ENCODE data around the gene KRTAP10-8. TPM values are rescaled to one million over a fixed set of nuclear protein-coding genes. Genes with fewer than 3 reads are reported as not detected.

Gene KRTAP10-8
- total and polyA plus RNA-seq, 2 experiments from 2014 or later = not detected

DNA sequence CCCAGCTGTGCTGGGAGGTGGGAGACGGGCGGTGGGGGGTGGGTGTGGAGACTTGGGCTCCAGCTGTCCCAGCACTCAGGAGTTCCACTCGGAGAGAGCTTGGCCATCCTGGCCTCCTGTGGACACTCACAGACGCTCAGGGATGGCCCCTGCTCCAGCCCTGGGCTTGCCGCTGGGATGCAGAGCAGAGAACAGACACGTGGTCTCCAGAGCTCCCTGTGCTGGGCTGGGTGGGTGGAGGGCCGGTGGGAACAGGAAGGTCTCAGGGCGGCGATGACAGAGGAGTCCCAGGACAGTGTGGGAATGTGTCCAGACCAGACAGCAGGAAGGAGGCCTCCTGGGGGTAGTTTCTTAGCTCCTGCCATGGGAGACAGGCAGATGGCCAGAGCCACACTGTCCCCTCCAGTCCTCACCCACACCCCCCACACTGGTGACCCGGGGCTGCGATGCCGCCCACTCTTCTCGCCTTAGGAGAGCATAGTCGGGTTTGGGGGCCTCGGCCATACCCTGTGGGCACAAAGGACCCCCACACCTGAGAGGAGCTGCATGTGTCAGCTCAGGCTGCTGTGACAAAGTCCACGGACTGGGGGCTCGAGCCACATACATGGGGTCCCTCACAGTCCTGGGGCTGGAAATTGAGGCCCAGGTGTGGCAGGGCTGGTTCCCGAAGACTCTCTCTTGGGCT lies 17.0 kb downstream of the KRTAP10-8 start:
- ATAC-seq (peak; percentile 22; the same call in 2 of the 3 replicates), DNase-seq (ENCODE audit: low spot score) (no peak)
- Mint-ChIP-seq H3K4me1 (no peaks in the 10 kb centered on the region), H3K9me3 (peaks cover 33% of the 10 kb centered on the region), H3K27me3 (ENCODE audit: insufficient read depth, low read depth, poor library complexity) (peaks cover 7% of the 10 kb centered on the region), H3K36me3 (ENCODE audit: low read depth) (peaks cover 15% of the 10 kb centered on the region), H3K27ac (no peak overlapping the region), H3K4me3 (no peak overlapping the region)
- Histone ChIP-seq H3F3A (replicated peaks; ENCODE audit: low read depth) (no peaks in the 10 kb centered on the region), H3K27me3 (ENCODE audit: insufficient read depth) (no peaks in the 10 kb centered on the region), H4K20me1 (replicated peaks; ENCODE audit: insufficient read depth) (no peaks in the 10 kb centered on the region), H3K36me3 (ENCODE audit: insufficient read depth) (0 out of 2 replicates have a peak, but pooled peaks cover 6% of the 10 kb centered on the region), H3K27ac (ENCODE audit: low read depth) (no peak overlapping the region), H3K9me2 (ENCODE audit: insufficient read depth) (no peaks in the 10 kb centered on the region), H3K4me1 (ENCODE audit: insufficient read depth) (no peaks in the 10 kb centered on the region), H3K79me2 (replicated peaks; ENCODE audit: insufficient read depth) (no peaks in the 10 kb centered on the region), H3K4me2 (no peak overlapping the region), H2AFZ (no peak overlapping the region), H3K4me3 (no peak overlapping the region)
- TF ChIP-seq JUNB (IDR thresholded peaks at IDR 0.05; ENCODE audit: unreplicated experiment) = no peak
- TF ChIP-seq, protein P1, sequence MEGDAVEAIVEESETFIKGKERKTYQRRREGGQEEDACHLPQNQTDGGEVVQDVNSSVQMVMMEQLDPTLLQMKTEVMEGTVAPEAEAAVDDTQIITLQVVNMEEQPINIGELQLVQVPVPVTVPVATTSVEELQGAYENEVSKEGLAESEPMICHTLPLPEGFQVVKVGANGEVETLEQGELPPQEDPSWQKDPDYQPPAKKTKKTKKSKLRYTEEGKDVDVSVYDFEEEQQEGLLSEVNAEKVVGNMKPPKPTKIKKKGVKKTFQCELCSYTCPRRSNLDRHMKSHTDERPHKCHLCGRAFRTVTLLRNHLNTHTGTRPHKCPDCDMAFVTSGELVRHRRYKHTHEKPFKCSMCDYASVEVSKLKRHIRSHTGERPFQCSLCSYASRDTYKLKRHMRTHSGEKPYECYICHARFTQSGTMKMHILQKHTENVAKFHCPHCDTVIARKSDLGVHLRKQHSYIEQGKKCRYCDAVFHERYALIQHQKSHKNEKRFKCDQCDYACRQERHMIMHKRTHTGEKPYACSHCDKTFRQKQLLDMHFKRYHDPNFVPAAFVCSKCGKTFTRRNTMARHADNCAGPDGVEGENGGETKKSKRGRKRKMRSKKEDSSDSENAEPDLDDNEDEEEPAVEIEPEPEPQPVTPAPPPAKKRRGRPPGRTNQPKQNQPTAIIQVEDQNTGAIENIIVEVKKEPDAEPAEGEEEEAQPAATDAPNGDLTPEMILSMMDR (conservative IDR thresholded peaks at IDR 0.05; ENCODE audit: low read depth in 2 of 2) = no peak
- no peak for TF ChIP-seq CREB1 (CRISPR knock-in tag; IDR thresholded peaks at IDR 0.05; ENCODE audit: low read depth)

GRCh38 chr21:44630440-44630839 lies 18.6 kb downstream of the KRTAP10-8 start:
- H3K27me3 Mint-ChIP-seq (ENCODE audit: insufficient read depth, low read depth, poor library complexity) = peaks cover 7% of the 10 kb centered on the region
- Histone ChIP-seq H3K27me3 (ENCODE audit: insufficient read depth) (no peaks in the 10 kb centered on the region), H4K20me1 (replicated peaks; ENCODE audit: insufficient read depth) (no peaks in the 10 kb centered on the region), H2AFZ (no peak overlapping the region), H3K36me3 (ENCODE audit: insufficient read depth) (0 out of 2 replicates have a peak, but pooled peaks cover 6% of the 10 kb centered on the region), H3K4me2 (no peak overlapping the region), H3F3A (replicated peaks; ENCODE audit: low read depth) (no peaks in the 10 kb centered on the region), H3K4me1 (ENCODE audit: insufficient read depth) (no peaks in the 10 kb centered on the region), H3K4me3 (no peak overlapping the region), H3K79me2 (replicated peaks; ENCODE audit: insufficient read depth) (no peaks in the 10 kb centered on the region), H3K9me2 (ENCODE audit: insufficient read depth) (no peaks in the 10 kb centered on the region), H3K27ac (ENCODE audit: low read depth) (no peak overlapping the region)
- DNase-seq (ENCODE audit: low spot score) = no peak
- peaks cover 20% of the 10 kb centered on the region for H3K9me3 Mint-ChIP-seq
- H3K36me3 Mint-ChIP-seq (ENCODE audit: low read depth) = peaks cover 7% of the 10 kb centered on the region
- no peak overlapping the region for H3K4me3 Mint-ChIP-seq
- H3K4me1 Mint-ChIP-seq = no peaks in the 10 kb centered on the region
- no peak overlapping the region for H3K27ac Mint-ChIP-seq
- no peak for ATAC-seq
- TF ChIP-seq REST (IDR thresholded peaks at IDR 0.05; ENCODE audit: unreplicated experiment) = no peak
- no peak for TF ChIP-seq EZH2phosphoT487 (IDR thresholded peaks at IDR 0.05; ENCODE audit: unreplicated experiment)
- no peak for TF ChIP-seq CREB1 (CRISPR knock-in tag; IDR thresholded peaks at IDR 0.05; ENCODE audit: low read depth)
- TF ChIP-seq, protein P1 (conservative IDR thresholded peaks at IDR 0.05; ENCODE audit: low read depth in 2 of 2) = no peak
- TF ChIP-seq ETS1 (IDR thresholded peaks at IDR 0.05) = no peak
- TF ChIP-seq ZNF114 (CRISPR knock-in tag; IDR thresholded peaks at IDR 0.05) = no peak
- no peak for TF ChIP-seq EZH2 (IDR thresholded peaks at IDR 0.05; ENCODE audit: low read depth, unreplicated experiment)
- TF ChIP-seq ZNF331 (CRISPR knock-in tag; IDR thresholded peaks at IDR 0.05; ENCODE audit: low read depth) = no peak
